Testis (tissue), 2 donors: ENCODE results near the gene BMAL1.

Source experiments
- POLR2A ChIP-seq: fragments of 450-650 bp; IDR thresholded peaks from one replicate; pipeline ENCODE4 v1.6.1; 2017; ENCODE audit warnings: antibody characterized with exemption, mild to moderate bottlenecking, moderate library complexity
- TF ChIP-seq, protein P1 (sequence below), 3 experiments: fragments of 450-650 bp in 2 of 3; fragments of 200-600 bp in 1 of 3; sonication (generic) in 1 of 3; IDR thresholded peaks; one replicate each; pipeline ENCODE4 v1.5.1; 2016 to 2019; ENCODE audit warnings: antibody characterized with exemption in 3 of 3, mild to moderate bottlenecking in 2 of 3, moderate library complexity in 1 of 3

- TF ChIP-seq, protein P1, sequence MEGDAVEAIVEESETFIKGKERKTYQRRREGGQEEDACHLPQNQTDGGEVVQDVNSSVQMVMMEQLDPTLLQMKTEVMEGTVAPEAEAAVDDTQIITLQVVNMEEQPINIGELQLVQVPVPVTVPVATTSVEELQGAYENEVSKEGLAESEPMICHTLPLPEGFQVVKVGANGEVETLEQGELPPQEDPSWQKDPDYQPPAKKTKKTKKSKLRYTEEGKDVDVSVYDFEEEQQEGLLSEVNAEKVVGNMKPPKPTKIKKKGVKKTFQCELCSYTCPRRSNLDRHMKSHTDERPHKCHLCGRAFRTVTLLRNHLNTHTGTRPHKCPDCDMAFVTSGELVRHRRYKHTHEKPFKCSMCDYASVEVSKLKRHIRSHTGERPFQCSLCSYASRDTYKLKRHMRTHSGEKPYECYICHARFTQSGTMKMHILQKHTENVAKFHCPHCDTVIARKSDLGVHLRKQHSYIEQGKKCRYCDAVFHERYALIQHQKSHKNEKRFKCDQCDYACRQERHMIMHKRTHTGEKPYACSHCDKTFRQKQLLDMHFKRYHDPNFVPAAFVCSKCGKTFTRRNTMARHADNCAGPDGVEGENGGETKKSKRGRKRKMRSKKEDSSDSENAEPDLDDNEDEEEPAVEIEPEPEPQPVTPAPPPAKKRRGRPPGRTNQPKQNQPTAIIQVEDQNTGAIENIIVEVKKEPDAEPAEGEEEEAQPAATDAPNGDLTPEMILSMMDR (IDR thresholded peaks at IDR 0.05), result no peak
- no peak for TF ChIP-seq POLR2A
These were observed 127.6 kb downstream of the BMAL1 start for GRCh38 chr11:13405220-13405619.
